Smooth muscle cell (in vitro differentiated cells): Measurements from ENCODE around the gene FOXP2. TPM values are rescaled to one million over a fixed set of nuclear protein-coding genes. Genes with fewer than 3 reads are reported as not detected.
"Not testable (repeated sequence)": the region's sequence is repeated elsewhere in the genome, so short reads cannot be mapped to it uniquely, and the experiment has no call there.

Source experiments
- DNase-seq: peaks from one replicate; lab custom pipeline; 2025; ENCODE audit not compliant: unreplicated experiment; lab: John Stamatoyannopoulos, UW
- H2AFZ ChIP-seq: fragments of 200-600 bp; sonication (generic); 2 replicates; pipeline ENCODE4 v1.6.0; 2016; ENCODE audit warnings: antibody characterized with exemption, low read depth, mild to moderate bottlenecking
- H3F3A ChIP-seq: fragments of 200-600 bp; sonication (generic); 2 replicates; pipeline ENCODE4 v1.6.0; 2017; ENCODE audit warnings: antibody characterized with exemption, low read depth
- H3K27ac ChIP-seq: fragments of 200-600 bp; sonication (generic); 2 replicates; pipeline ENCODE4 v1.5.1; 2016; ENCODE audit warnings: low read depth, mild to moderate bottlenecking
- H3K27me3 ChIP-seq: fragments of 200-600 bp; sonication (generic); 2 replicates; pipeline ENCODE4 v1.6.1; 2016; ENCODE audit warnings: low read depth, mild to moderate bottlenecking
- H3K36me3 ChIP-seq: fragments of 200-600 bp; sonication (generic); 2 replicates; pipeline ENCODE4 v1.5.1; 2016; ENCODE audit warnings: low read depth
- H3K4me1 ChIP-seq: fragments of 200-600 bp; sonication (generic); 2 replicates; pipeline ENCODE4 v1.5.1; 2016; ENCODE audit warnings: low read depth
- H3K4me2 ChIP-seq: fragments of 200-600 bp; sonication (generic); 2 replicates; pipeline ENCODE4 v1.6.0; 2016; ENCODE audit warnings: mild to moderate bottlenecking
- H3K4me3 ChIP-seq: fragments of 200-600 bp; sonication (generic); 2 replicates; pipeline ENCODE4 v1.5.1; 2016; ENCODE audit warnings: mild to moderate bottlenecking
- H3K79me2 ChIP-seq: fragments of 200-600 bp; sonication (generic); 2 replicates; pipeline ENCODE4 v1.6.0; 2016; ENCODE audit warnings: low read depth, mild to moderate bottlenecking
- H3K9ac ChIP-seq: fragments of 200-600 bp; sonication (generic); 2 replicates; pipeline ENCODE4 v1.6.0; 2016; ENCODE audit warnings: low read depth
- H3K9me3 ChIP-seq: fragments of 200-600 bp; sonication (generic); replicated peaks from 2 replicates; pipeline ENCODE4 v1.5.1; 2016; ENCODE audit warnings: low read depth
- H4K20me1 ChIP-seq: fragments of 200-600 bp; sonication (generic); 2 replicates; pipeline ENCODE4 v1.6.0; 2016; ENCODE audit warnings: low read depth
- WGBS: methylation state at CpG from one replicate; pipeline ENCODE4 v1.1.7; 2016; ENCODE audit warnings: low lambda C conversion rate; 5-methylcytosine and 5-hydroxymethylcytosine counted together
- polyA plus RNA-seq: library from polyadenylated mRNA; unstranded; fragments of >200 nt; fragmentation: Nextera tagmentation; extraction: Ambion mirVana; gene quantifications from 2 replicates; pipeline ENCODE4 v1.2.1, GENCODE V29; 2016
- total RNA-seq: library from RNA; depleted of rRNA; stranded (reverse); fragments of >200 nt; gene quantifications from 2 replicates; pipeline ENCODE4 v1.2.3, GENCODE V29; 2014
- TF ChIP-seq, protein P1 (sequence below): fragments of 200-600 bp; sonication (generic); IDR thresholded peaks from 2 replicates; pipeline ENCODE4 v1.5.1; 2017; ENCODE audit warnings: borderline replicate concordance, mild to moderate bottlenecking, antibody characterized with exemption; ENCODE audit not compliant: insufficient read depth, poor library complexity, severe bottlenecking

FOXP2 gene
- total and polyA plus RNA-seq, 2 experiments from 2014 or later = 0.86 to 1.1 TPM

GRCh38 chr7:114488696-114489095 is 74.1 kb downstream of the FOXP2 start:
- Histone ChIP-seq H2AFZ (no peak overlapping the region), H3K4me3 (no peak overlapping the region), H3K27me3 (no peaks in the 10 kb centered on the region), H3F3A (no peaks in the 10 kb centered on the region), H4K20me1 (no peaks in the 10 kb centered on the region), H3K4me2 (no peak overlapping the region), H3K9ac (no peak overlapping the region), H3K4me1 (no peaks in the 10 kb centered on the region), H3K9me3 (no peaks in the 10 kb centered on the region), H3K36me3 (no peaks in the 10 kb centered on the region), H3K79me2 (no peaks in the 10 kb centered on the region), H3K27ac (no peak overlapping the region)
- 79% methylated on average over 2 of the region's 2 CpGs for WGBS
- DNase-seq = no peak
- TF ChIP-seq, protein P1, sequence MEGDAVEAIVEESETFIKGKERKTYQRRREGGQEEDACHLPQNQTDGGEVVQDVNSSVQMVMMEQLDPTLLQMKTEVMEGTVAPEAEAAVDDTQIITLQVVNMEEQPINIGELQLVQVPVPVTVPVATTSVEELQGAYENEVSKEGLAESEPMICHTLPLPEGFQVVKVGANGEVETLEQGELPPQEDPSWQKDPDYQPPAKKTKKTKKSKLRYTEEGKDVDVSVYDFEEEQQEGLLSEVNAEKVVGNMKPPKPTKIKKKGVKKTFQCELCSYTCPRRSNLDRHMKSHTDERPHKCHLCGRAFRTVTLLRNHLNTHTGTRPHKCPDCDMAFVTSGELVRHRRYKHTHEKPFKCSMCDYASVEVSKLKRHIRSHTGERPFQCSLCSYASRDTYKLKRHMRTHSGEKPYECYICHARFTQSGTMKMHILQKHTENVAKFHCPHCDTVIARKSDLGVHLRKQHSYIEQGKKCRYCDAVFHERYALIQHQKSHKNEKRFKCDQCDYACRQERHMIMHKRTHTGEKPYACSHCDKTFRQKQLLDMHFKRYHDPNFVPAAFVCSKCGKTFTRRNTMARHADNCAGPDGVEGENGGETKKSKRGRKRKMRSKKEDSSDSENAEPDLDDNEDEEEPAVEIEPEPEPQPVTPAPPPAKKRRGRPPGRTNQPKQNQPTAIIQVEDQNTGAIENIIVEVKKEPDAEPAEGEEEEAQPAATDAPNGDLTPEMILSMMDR = no peak

- H3K27ac ChIP-seq, H3K79me2 ChIP-seq, H3K36me3 ChIP-seq, H2AFZ ChIP-seq, H3K27me3 ChIP-seq, H3K4me3 ChIP-seq, H3K9ac ChIP-seq, H3K4me2 ChIP-seq, H4K20me1 ChIP-seq, DNase-seq, H3F3A ChIP-seq, H3K4me1 ChIP-seq, H3K9me3 ChIP-seq: not testable (repeated sequence)
- 95% methylated on average over 1 of the region's 1 CpG for WGBS
Observed at GRCh38 chr7:114497491-114497890, 82.9 kb downstream of the FOXP2 start.

DNA sequence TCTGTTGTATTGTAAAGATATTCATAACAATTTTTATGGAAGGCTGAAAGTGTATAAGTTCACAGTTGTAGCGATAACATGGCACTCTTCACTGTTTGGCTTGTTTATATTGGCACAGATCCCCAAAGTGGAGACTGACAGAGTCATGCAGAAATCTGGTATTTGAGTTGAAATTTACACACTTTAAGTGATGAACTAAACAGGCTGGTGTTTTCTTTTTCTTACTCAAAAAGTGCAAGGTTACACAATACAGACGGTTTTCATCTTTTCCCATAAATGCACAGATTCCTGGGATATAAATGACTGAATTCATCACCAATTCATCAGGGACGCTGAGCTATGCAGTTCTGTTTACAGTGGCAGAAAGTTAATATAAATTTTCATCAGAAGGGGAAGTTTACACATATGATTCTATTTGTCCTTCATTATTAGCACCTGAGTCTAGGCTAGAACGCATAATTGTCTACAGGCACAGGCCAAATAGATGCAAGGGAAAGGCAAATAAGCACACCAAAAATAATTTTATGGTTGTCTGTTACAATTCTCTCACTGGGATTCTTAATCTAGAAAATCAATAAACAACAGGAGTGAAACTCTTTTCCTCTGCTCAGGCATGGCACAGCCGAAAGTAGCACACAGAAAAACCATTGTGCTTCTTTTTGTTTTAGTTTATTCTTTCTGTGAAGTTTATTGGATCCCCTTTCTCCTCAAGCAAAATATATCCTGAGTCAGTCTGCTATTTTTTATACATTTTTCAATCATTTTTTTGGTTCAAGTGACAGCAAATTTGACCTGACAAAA is 88.0 kb downstream of the FOXP2 start:
- TF ChIP-seq, protein P1 = no peak
- no peaks in the 10 kb centered on the region for H3K9me3 ChIP-seq
- no peak overlapping the region for H3K27ac ChIP-seq
- H2AFZ ChIP-seq = no peak overlapping the region
- H3K4me2 ChIP-seq = no peak overlapping the region
- no peak overlapping the region for H3K9ac ChIP-seq
- 82% methylated on average over 5 of the region's 5 CpGs for WGBS
- H3K79me2 ChIP-seq = no peaks in the 10 kb centered on the region
- H3K36me3 ChIP-seq = no peaks in the 10 kb centered on the region
- no peak overlapping the region for H3K4me3 ChIP-seq
- no peaks in the 10 kb centered on the region for H3K27me3 ChIP-seq
- DNase-seq = no peak
- H4K20me1 ChIP-seq = no peaks in the 10 kb centered on the region
- no peaks in the 10 kb centered on the region for H3K4me1 ChIP-seq
- no peaks in the 10 kb centered on the region for H3F3A ChIP-seq

GRCh38 chr7:114504586-114504985 is 90.0 kb downstream of the FOXP2 start:
- no peaks in the 10 kb centered on the region for H3K36me3 ChIP-seq
- TF ChIP-seq, protein P1 = no peak
- no peak overlapping the region for H3K27ac ChIP-seq
- no peaks in the 10 kb centered on the region for H4K20me1 ChIP-seq
- no peaks in the 10 kb centered on the region for H3K79me2 ChIP-seq
- H3K9me3 ChIP-seq = no peaks in the 10 kb centered on the region
- DNase-seq = no peak
- H2AFZ ChIP-seq = no peak overlapping the region
- H3K4me2 ChIP-seq = no peak overlapping the region
- WGBS = 76% methylated on average over 1 of the region's 1 CpG
- no peaks in the 10 kb centered on the region for H3K4me1 ChIP-seq
- no peaks in the 10 kb centered on the region for H3F3A ChIP-seq
- no peaks in the 10 kb centered on the region for H3K27me3 ChIP-seq
- H3K9ac ChIP-seq = no peak overlapping the region
- no peak overlapping the region for H3K4me3 ChIP-seq
